ENCODE results near the gene C1orf141.
"Not testable (repeated sequence)": the region's sequence is repeated elsewhere in the genome, so short reads cannot be mapped to it uniquely, and the experiment has no call there.

Gene C1orf141

DNA sequence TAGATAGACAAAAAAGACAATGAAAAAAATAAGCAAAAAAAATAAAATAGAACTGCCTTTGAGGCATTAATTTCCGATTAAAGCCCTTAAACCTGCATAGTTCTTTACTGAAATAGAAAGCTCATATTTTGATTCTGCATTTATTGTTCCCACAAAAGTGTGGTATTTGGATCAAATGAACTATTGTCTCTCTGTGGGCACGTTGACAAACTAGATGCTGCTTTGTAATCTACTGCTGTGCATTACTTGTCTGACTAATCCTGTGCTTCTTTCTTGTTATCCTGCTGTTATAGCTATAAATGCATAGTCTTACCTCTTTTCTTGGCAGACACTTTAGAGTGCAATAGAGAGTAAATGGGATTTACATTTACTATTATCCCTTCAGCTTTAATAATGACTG, 49.4 kb downstream of the C1orf141 start:
- no peak for DNase-seq (ENCODE audit: low read depth)

DNA sequence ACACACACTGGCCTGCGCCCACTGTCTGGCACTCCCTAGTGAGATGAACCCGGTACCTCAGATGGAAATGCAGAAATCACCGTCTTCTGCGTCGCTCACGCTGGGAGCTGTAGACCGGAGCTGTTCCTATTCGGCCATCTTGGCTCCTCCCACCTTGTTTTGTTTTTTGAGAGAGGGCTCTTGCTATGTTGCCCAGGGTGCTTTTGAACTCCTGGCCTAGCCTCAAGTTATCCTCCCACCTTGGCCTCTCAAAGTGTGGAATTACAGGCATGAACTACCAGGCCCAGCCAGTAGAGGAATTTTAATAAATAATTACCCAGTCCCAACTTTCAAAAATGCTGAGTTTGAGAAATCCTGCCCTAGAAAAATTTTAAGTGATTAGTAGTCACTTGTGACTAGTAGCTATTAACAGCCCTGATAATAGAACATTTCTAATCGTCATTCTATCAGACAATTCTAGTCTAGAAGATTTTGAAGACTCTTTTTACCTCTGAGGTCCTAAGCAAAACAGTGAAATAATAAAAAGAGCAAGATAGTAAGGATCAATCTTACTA, 49.9 kb downstream of the C1orf141 start:
- no peak for DNase-seq (ENCODE audit: low read depth)

DNA sequence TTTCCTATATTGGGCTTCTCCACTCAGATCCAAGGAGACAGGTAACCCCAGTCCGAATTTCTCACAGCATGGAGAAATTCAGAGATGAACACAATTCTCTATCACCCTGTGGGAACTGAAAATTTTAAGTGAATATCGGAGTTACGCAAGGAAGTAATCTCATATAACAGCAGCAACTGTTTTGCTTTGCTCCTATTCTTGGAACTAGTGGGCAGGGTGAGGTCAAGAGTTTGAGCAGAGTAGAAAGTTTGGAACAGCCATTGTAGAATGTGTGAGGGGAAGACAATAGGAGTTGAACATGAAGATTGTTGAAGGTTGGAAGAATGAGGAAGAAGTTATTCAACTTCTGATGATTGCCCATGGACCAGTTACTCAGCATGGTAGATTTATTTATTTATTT, 56.5 kb downstream of the C1orf141 start:
- DNase-seq (ENCODE audit: low read depth) = no peak

DNA sequence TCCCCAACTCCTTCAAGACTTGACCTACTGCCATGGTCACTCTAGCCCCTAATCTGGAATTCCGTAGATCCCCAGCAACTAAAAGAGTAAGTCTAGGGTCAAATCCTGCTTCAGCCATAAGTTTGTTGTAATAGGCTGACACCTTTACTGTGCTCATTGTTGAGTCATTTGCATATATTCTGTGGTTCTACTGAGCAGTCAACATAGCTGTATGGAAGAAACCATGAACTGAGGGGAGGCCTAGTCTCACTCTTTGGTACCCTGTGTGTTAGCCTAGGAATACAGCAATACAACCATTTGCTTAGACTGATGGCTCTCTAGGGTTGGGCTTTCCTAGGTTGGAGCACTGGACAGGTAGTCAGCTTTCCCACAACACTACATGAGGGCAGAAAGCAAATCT, 57.2 kb downstream of the C1orf141 start:
- DNase-seq (ENCODE audit: low read depth) = no peak

DNA sequence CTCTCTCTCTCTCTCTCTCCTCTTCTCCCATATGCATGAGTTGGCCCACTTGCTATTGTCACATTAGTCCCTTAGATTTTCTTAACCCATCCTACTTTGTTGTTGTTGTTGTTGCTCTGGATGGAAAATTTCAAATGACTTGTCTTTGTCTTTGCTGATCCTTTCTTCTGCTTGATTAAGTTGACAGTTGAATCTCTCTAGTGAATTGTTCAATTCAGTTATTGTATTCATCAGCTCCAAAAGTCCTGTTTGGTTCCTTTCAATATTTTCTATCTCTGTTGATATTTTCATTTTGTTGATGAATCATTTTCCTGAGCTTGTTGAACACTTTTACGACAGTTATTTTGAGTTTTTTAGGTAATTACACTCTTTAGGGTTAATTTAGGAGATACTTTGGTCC, 62.0 kb downstream of the C1orf141 start:
- DNase-seq (ENCODE audit: low read depth) = no peak

DNA sequence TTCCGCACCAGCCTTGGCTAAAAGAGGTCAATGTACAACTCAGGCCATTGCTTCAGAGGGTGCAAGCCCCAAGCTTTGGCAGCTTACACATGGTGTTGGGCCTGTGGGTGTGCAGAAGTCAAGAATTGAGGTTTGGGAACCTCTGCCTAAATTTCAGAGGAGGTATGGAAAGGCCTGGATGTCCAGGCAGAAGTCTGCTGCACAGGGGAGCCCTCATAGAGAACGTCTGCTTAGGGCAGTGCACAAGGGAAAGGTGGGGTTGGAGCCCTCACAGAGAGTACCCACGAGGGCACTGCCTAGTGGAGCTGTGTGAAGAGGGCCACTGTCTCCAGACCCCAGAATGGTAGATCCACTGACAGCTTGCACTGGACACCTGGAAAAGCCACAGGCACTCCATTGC, 67.1 kb downstream of the C1orf141 start:
- DNase-seq (ENCODE audit: low read depth) = not testable (repeated sequence)

DNA sequence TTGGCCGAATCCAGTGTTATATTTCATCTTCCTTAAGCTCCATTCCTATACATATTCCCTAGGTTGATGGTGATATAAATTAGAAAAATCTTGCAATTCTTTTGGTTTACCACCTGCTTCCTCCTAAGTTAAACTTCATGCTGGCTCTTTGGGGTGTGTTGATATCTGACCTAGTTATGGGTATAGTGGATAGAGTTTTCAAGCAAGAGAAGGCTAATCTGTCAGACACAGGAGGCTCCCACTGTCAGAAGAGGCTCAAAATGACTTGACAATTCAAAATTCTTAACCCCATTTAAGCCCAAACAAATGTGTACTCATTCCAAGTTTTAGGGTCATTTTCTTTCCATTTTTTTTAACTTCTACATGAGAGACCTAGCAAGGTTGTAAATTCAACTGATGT, 72.4 kb downstream of the C1orf141 start:
- no peak for DNase-seq (ENCODE audit: low read depth)

DNA sequence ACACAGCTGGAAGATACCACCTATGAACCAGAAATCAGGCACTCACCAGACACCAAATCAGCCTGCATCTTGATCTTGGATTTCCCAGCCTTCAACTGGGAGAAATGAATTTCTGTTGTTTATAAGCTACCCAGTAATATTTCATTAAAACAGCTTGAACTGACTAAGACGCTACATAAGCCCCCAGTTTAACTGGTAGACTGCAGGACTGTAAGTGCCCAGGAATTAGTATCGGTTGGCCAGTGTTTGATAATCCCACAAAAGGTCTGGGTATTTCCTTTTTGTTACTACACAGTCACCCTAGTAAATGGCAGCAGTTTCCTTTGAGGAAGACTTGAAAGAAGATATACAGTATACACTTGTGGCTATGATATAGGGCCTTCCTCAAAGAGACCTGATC, 73.5 kb downstream of the C1orf141 start:
- DNase-seq (ENCODE audit: low read depth) = no peak

DNA sequence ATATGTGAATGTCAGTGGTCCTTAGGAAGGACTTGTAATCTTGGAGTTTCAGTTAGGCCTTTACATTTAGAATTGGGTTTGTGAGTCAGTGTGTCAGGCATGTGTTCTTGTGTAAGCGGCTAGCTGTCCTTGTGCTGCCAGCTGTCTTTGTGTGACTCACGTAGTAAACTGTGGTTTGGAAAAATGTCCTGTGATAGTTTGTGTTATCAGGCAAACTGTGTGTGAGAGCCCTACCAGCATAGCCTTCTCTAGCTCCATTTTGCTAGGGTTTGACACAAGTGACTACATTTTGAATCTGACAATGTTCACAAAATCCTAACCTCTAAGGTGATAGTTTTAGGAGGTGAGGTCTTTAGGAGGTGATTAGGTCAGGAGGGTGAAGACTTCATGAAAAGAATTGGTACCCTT, 74.0 kb downstream of the C1orf141 start:
- DNase-seq (ENCODE audit: low read depth) = no peak

DNA sequence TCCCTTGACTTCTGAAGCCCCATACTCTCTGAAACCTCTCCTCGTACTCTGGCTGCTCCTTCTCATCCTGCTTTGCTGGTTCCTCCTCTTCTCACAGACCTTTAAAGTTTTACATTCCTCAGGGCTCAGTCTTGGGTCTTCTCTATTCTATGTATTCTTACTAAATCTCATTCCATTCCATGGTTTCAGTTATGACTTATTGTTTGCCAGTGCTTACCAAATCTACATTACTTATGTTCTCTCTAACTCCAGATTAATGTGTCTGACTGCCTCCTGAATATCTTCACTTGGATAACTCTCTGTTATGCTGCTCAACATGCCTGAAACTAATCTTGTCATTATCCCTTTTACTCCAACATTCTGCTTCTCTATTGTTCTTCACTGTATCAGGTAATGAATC, 75.4 kb downstream of the C1orf141 start:
- DNase-seq (ENCODE audit: low read depth) = no peak

DNA sequence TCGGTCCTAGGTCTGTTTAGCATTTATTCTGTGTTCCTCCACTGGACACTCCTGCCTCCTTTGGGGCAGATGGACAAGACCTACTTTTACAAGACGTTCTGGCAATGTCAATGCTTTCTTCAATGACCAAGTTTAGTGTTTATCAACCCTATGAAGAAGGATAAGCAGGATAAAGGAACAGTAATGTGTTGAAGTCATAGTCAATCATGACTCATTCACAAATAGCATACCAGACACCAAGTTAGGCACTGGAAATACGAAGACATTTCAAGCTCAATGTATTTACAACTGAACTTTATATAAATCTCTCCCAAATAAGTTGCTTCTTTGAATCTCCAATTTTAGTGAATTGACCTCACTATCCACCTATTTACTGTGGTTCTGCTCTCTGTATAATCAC, 76.0 kb downstream of the C1orf141 start:
- no peak for DNase-seq (ENCODE audit: low read depth)

DNA sequence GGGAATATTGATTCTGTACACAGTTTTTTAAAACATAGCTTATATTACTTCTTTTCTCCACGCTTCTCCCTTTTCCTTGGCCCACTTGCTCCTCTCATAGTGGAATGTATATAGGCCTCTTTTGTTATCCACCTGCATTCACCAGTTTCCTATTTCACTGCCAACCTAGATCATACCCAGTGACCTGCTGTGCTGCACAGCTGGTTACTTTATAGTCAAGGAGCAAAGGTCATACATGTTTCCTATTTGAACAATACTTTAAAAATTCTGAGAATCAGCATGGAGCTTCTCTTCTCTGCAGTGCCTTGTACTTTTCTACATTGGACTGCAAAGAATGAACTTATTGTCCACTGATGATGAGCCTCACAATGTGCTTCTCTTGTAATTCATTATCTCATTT, 76.5 kb downstream of the C1orf141 start:
- no peak for DNase-seq (ENCODE audit: low read depth)

DNA sequence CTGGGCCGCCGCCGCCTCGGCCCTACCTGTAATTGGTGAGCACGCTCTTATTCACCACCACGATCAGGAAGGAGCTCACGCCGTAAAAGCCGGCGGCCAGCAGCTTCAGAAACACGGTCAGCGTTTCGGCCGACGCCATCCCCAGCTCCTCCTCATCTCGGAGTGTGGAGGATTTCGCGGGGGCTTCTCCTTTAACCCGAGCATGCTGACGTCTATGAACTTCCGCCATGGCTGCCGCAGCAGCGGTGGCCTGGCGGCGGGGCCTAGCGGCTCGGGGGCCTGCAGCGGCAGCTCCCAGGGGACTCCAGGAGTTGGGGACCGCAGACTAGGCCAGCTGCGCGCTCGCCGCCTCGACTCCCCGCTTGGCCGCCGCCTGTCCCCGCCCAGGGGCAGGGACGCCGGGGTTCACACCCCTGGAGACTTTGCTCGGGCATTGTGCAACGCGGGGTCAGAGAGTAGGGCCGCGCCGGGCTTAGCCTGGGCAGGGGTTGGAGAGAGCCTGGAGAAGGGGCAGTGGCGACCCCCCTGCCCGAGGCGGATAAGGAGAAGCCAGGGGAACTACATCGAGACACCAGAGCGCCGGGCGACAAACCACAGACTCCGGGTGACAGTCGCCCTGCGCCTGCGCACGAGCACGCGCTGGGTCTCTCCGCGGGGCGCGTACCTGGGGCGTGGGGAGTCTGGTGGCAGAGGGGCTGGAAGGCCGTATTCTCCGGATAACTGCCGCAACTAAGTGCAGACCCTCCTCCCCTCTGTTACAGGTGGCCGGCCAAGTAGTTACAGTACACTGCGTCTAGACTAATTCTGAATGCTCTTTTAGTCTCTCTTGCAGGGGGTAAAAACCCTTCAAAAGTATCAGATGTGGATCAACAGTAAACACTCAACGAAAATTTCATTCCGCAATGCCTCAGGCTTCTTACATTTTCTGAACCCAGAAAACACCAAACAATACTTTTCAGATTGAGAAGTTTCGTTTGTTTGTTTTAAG, 80.7 kb downstream of the C1orf141 start, which contains the start of gene SLC35D1:
SLC35D1 (minus strand) TSS at position 364 of the 988 bp plus-strand sequence; CDS start at position 229, 135 bp downstream.
- DNase-seq (ENCODE audit: low read depth) = peak; percentile 65

DNA sequence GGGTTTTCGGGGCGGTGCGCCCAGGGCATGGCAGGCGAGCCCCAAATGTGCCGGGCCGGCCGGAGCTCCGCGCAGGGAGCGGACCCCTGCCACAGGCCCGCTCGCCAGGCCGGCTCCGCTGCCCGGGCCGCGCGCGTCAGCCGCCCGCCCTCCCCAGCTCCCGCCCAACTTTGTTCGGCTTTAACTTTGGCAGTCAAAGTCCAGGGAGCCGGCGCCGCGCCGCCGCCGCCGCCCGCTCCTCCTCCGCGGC, 81.3 kb downstream of the C1orf141 start:
- peak; percentile 13 for DNase-seq (ENCODE audit: low read depth)

DNA sequence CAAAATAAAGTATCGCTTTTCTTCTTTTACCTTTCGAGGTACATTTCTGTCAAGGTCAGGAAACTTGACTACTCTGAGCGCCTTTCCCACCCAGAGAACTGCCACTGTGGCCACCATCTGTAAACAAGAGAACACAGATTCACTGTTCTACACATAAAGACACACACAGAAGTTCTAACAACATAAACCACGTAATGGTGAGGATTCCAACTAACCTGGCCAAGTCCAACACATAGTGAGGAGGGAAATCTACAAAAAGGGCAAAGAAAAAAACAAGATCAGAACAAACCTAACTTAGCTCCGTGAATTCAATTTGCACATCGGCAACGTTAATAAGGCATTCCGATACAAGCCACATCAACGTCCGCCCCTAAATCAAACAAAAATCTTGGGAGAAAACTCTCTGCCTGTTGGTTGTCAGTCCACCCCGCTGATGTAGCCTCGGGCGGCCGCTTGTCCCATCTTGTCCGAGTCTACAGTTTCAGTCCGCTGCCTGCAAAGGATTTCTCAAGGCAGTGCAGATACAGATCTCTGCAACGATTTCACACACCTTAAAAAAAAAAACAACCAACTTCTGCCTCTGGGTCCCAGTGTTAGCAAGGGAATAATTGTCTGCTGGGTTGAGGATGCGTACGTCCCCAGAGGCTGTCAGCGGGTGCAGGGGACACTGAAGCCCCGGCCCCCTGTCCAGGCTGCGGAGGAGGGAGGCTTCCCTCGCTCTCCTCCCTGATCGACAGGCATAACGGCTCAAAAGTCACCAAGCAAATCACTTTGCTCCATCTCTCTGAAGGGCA, 81.8 kb downstream of the C1orf141 start:
- DNase-seq (ENCODE audit: low read depth) = no peak

DNA sequence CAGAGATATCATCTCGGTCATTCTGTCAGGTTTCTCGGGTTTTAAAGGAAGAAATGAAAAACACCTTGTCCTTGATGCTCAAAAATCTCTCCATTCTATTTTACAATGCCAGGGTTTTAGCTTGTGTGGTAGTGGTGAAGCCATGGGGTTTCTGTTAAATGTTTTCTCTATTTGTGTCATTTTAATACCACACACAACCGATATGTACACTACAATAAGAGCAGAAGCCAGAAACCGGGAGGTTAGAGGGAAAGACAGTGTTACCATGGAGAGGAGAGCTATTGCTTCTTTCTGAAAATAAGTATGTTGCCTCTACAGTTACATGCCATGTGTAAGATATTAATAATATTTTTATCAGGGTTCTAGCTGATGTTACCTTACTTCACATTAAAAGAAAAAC, 83.6 kb downstream of the C1orf141 start:
- DNase-seq (ENCODE audit: low read depth) = no peak

DNA sequence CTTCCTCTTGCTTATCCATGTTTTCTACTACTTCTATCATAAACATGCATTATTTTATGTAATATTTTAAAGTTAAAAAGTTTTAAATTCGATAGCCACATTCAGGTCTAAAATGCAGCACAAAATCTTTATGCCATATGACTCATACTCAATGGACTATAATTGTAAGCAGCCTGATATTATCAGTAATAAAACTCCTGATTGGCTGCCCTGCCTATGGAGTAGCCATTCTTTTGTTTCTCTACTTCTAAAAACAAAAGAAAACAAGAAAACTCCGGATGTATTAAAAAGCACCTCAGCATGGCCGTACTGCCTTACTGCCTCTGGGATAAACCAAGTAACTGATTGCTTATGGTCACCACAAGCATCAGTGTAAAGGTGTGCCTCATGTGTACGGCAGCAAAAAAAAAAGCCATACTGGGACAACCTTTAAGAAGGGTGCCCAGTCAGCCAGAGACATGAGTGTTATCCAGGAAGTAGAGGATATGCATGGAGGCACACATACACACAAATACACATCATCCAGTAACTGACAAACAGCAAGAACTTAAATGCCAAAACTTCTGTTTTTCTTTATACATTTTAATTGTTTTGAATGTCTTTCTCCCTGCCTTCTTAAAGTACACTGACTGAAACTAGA, 90.0 kb downstream of the C1orf141 start:
- DNase-seq (ENCODE audit: low read depth) = no peak

DNA sequence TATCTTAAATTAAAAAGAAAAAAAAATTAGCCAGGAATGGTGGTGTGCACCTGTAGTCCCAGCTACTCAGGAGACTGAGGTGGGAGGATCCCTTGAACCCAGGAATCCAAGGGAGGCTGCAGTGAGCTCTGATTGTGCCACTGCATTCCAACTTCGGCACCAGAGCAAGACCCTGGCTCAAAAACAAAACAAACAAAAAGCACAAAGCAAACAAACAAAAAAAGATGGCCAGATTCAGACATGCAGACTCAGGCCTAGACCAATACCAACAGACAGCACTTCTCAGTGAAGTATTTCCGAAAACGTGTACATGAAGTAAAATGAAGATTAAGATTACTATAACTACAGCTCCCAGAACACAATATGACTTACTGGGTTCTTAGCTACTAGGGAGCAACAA, 91.4 kb downstream of the C1orf141 start:
- no peak for DNase-seq (ENCODE audit: low read depth)
